Measurements from ENCODE around the gene UROS. TPM values are rescaled to one million over a fixed set of nuclear protein-coding genes. Genes with fewer than 3 reads are reported as not detected.

UROS gene
- total and polyA plus RNA-seq, 2 donors (not counting 3 experiments of a cell fraction or from before 2014, with no cell fraction given) = 38.4 to 42.0 TPM

GRCh38 chr10:125773687-125774543 lies 49.1 kb downstream of the UROS start:
- Histone ChIP-seq H3K79me2 (ENCODE audit: control insufficient read depth, insufficient read depth, low read length) (no peaks in the 10 kb centered on the region), H3K4me3 (replicated peaks in 1 of 3; ENCODE audit: insufficient read depth in 1 of 3, low read depth in 1 of 3, low read length in 3 of 3) (no peak overlapping the region), H4K20me1 (replicated peaks; ENCODE audit: control insufficient read depth, extremely low read depth, insufficient read depth, low read length) (no peaks in the 10 kb centered on the region), H3K27ac (ENCODE audit: insufficient read depth, low read depth, low read length) (no peak overlapping the region), H3K27me3 (ENCODE audit: control insufficient read depth in 2 of 2, insufficient read depth in 2 of 2, low read length in 2 of 2) (peaks cover 0 to 2% of the 10 kb centered on the region in 2 experiments), H3K4me2 (ENCODE audit: insufficient read depth, low read length) (no peak overlapping the region), H2AFZ (ENCODE audit: low read depth, low read length) (no peak overlapping the region), H3K9me3 (replicated peaks; ENCODE audit: control insufficient read depth, insufficient read depth, low read length) (no peaks in the 10 kb centered on the region), H3K9ac (replicated peaks; ENCODE audit: extremely low read depth, insufficient read depth, low read length) (no peak overlapping the region), H3K36me3 (ENCODE audit: control insufficient read depth in 2 of 2, extremely low read depth in 1 of 2, insufficient read depth in 2 of 2, low read length in 2 of 2) (no peaks in the 10 kb centered on the region), H3K9me1 (replicated peaks; ENCODE audit: control insufficient read depth, extremely low read depth, insufficient read depth, low read length) (no peaks in the 10 kb centered on the region), H3K4me1 (ENCODE audit: control insufficient read depth, extremely low read depth, insufficient read depth, low read length) (no peaks in the 10 kb centered on the region)
- TF ChIP-seq JUN (IDR thresholded peaks at IDR 0.05; ENCODE audit: borderline replicate concordance, insufficient read depth, insufficient read length, low read depth) (no peak), FOS (IDR thresholded peaks at IDR 0.05; ENCODE audit: borderline replicate concordance, insufficient read depth, low read length) (no peak)
- CTCF ChIA-PET = no interaction called here
- no peak for DNase-seq (ENCODE audit: low read depth, low spot score)
- intact Hi-C loops (cut with micrococcal nuclease) (no loop called here), dilution Hi-C loops (cut with MboI; ENCODE audit: extremely low pct_ligation_motif_present, low sequenced_read_pairs) (no loop called here)
- POLR2A ChIA-PET = no interaction called here
- FAIRE-seq = no peak
- BruUV-seq (replicated peaks) = no TSS peak

GRCh38 chr10:125772864-125773180 lies 50.2 kb downstream of the UROS start:
- dilution Hi-C loops (cut with MboI; ENCODE audit: extremely low pct_ligation_motif_present, low sequenced_read_pairs) (no loop called here), intact Hi-C loops (cut with micrococcal nuclease) (no loop called here)
- FAIRE-seq (no peak), DNase-seq (ENCODE audit: low read depth, low spot score) (no peak)
- TF ChIP-seq JUN (IDR thresholded peaks at IDR 0.05; ENCODE audit: borderline replicate concordance, insufficient read depth, insufficient read length, low read depth) (no peak), EZH2 (IDR thresholded peaks at IDR 0.05; ENCODE audit: borderline replicate concordance, low read depth, low read length, severe bottlenecking) (no peak), MAX (IDR thresholded peaks at IDR 0.05; ENCODE audit: insufficient read depth, insufficient read length) (no peak), MYC (IDR thresholded peaks at IDR 0.05; ENCODE audit: low read depth, low read length) (no peak), POLR2AphosphoS5 (IDR thresholded peaks at IDR 0.05; ENCODE audit: insufficient read depth, low read depth, low read length) (no peak), GATA2 (IDR thresholded peaks at IDR 0.05; ENCODE audit: insufficient read depth, insufficient read length, low read depth, low read length) (no peak), POLR2A (IDR thresholded peaks at IDR 0.05; ENCODE audit: low read depth, low read length) (no peak), FOS (IDR thresholded peaks at IDR 0.05; ENCODE audit: borderline replicate concordance, insufficient read depth, low read length) (no peak), CTCF (IDR thresholded peaks at IDR 0.05; ENCODE audit: extremely low read depth in 1 of 2, insufficient read depth in 1 of 2, low read depth in 1 of 2, low read length in 2 of 2) (no peak)
- Histone ChIP-seq H2AFZ (ENCODE audit: low read depth, low read length) (no peak overlapping the region), H3K27ac (ENCODE audit: insufficient read depth, low read depth, low read length) (no peak overlapping the region), H3K4me3 (replicated peaks in 1 of 3; ENCODE audit: insufficient read depth in 1 of 3, low read depth in 1 of 3, low read length in 3 of 3) (no peak overlapping the region), H3K36me3 (ENCODE audit: control insufficient read depth in 2 of 2, extremely low read depth in 1 of 2, insufficient read depth in 2 of 2, low read length in 2 of 2) (no peaks in the 10 kb centered on the region), H3K9me1 (replicated peaks; ENCODE audit: control insufficient read depth, extremely low read depth, insufficient read depth, low read length) (no peaks in the 10 kb centered on the region), H3K4me1 (ENCODE audit: control insufficient read depth, extremely low read depth, insufficient read depth, low read length) (no peaks in the 10 kb centered on the region), H3K79me2 (ENCODE audit: control insufficient read depth, insufficient read depth, low read length) (no peaks in the 10 kb centered on the region), H3K9ac (replicated peaks; ENCODE audit: extremely low read depth, insufficient read depth, low read length) (no peak overlapping the region), H3K9me3 (replicated peaks; ENCODE audit: control insufficient read depth, insufficient read depth, low read length) (no peaks in the 10 kb centered on the region), H3K27me3 (ENCODE audit: control insufficient read depth in 2 of 2, insufficient read depth in 2 of 2, low read length in 2 of 2) (peaks cover 0 to 2% of the 10 kb centered on the region in 2 experiments), H3K4me2 (ENCODE audit: insufficient read depth, low read length) (no peak overlapping the region), H4K20me1 (replicated peaks; ENCODE audit: control insufficient read depth, extremely low read depth, insufficient read depth, low read length) (no peaks in the 10 kb centered on the region)
- ChIA-PET CTCF (no interaction called here), POLR2A (no interaction called here)
- BruUV-seq (replicated peaks) = no TSS peak

All from endothelial cell of umbilical vein (primary cell).